ENCODE measurements around the gene C14orf180.
"Not testable (repeated sequence)": the region's sequence is repeated elsewhere in the genome, so short reads cannot be mapped to it uniquely, and the experiment has no call there.

The C14orf180 gene

DNA sequence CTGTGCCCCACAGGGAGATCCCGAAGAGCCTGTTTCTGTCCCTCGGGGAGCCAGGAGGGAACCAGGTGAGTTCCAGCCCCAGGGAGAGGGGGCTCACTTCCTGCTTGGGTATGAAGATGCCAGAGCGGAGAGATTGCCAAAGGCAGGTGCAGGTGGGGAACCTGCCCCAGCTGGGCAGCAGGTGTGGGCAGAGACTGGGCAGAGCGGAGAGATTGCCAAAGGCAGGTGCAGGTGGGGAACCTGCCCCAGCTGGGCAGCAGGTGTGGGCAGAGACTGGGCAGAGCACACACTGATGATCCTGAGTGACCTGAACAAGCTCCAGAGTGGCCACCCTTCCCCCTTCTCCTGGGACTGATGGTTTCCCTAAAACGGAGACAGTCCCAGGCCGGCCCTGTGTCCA is 375 bp downstream of the C14orf180 start:
- DNase-seq: not testable (repeated sequence)

DNA sequence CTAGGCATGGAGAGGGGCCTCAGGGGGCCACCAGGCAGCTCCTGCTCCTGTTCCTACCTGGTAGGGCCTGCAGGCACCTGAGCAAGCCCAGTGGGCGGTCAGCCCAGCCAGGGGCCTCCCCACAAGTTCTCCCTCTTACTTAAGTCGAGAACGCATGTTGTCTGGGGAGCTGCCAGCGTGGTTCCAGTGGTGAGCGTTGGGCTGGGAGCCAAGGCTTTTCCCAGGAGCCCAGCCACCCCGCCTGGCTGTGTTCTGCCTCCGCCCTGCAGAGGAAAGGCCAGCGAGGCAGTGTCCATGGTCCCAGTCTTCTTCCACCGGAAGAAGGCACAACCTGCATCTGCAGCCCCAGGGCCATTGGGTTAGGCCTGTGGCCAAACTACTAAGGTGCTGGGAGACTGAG is 1.4 kb downstream of the C14orf180 start:
- no peak for DNase-seq

DNA sequence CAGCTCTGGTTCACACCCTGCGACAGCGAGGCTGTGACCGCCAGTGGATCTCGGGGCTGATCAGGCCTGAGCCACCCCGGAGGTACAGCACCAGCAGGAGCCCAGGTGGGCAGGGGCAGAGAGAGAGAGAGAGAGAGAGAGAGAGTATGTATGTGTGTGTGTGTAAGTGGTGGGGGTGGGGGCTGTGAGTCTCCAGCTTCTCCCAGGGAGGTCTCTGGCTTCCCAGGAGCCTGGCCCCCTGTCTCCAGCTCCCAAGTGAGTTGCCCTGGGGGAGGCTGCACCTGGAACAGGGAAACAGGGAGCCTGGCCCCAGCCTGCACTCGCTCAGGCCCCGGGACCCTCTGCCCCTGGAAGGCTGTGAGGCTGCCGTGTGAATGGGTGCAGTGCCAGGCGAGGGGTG is 2.0 kb downstream of the C14orf180 start:
- no peak for DNase-seq

DNA sequence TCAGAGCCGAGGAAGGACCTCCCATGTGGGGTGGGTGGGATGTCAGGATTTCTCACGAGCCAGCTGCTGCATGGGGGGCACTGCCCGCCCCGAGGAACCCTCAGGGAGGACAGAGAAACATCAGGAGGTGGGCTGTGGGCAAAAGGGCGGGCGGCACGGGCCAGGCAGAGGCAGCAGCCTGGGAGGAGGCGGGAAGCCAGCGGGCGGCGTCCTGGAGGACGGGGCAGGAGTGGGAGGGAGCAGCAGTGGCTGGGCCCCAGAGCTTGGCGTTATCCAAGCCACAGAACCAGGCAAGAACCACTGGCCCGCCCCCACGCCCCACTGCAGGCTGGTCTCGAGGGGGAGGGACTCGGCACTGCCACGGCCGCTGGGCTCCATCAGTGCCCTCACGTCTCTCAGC is 2.4 kb downstream of the C14orf180 start:
- no peak for DNase-seq

DNA sequence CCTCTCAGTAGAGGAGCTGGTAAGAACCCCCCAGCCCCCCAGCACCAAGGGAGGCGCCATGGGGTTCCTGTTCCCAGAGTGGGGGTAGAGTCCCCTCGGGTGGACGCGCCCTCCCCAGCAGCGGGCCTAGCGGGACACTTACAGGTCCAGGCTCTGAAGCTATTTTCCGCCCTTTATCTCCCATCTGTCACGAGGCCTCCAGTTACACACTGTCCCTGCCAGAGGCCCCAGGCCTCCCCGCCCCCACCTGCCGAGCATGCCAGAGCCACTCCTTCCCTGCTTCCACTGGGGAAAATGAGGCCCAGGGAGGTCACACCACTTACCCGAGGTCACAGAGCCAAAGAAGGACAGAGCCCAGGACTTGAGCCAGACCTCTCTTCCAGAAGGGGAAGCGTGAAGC is 3.1 kb downstream of the C14orf180 start:
- no peak for DNase-seq

DNA sequence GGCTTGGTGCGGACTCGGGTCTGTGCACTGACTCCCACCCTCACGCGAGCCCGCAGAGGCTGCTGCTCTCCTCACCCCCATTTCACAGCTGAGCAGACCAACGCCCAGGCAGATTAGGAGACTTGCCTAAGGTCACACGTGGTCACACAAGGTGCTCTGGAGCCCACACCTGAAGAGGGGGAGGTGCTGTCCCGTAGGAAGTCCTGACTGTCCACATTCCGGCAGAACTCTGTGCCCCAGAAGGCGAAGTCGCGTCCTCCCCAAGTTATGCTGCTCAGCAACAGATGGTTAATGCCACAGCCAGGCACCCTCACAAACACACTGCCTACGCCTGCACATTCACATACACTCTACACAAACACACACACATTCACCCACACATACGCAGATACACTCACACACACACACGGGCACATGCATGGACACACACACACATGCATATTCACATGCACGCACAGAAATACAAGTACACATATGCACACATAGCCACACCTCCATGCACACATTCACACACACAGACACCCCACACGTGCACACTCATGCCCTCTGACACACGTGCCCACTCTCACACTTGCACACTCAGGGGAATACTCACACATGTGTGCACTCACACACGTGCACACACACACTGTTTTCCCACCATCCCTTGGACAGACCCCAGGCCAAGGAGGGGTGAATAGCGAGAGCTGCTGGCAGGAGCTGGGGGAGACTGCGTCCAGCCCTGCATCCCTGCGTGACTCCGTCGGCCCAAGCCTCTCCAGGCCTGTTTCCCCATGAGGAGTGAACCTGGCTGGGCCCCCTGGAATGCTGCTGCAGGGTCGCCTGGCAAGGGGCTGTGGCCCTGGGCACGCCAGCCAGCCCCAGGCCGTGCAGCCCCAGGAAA is 4.1 kb downstream of the C14orf180 start:
- DNase-seq: no peak

DNA sequence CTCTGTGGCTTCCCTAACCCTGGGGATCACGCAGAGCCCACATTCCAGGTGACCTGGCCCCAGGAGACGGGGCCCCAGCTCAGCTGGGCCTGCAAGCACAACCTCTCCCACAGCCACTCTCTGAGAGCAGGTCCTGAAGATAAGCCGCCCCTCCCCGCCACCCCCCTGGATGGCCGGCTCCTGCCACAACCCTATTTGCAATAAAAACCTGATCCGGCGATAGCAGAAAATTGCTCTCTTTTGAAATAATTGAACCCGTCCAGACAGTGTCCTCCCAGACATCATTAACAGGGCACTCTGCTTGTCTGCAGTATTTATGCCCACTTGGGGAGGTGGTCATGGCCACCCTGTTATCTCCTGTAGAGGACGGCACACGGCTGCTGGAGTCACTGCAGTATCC is 5.0 kb downstream of the C14orf180 start:
- no peak for DNase-seq

DNA sequence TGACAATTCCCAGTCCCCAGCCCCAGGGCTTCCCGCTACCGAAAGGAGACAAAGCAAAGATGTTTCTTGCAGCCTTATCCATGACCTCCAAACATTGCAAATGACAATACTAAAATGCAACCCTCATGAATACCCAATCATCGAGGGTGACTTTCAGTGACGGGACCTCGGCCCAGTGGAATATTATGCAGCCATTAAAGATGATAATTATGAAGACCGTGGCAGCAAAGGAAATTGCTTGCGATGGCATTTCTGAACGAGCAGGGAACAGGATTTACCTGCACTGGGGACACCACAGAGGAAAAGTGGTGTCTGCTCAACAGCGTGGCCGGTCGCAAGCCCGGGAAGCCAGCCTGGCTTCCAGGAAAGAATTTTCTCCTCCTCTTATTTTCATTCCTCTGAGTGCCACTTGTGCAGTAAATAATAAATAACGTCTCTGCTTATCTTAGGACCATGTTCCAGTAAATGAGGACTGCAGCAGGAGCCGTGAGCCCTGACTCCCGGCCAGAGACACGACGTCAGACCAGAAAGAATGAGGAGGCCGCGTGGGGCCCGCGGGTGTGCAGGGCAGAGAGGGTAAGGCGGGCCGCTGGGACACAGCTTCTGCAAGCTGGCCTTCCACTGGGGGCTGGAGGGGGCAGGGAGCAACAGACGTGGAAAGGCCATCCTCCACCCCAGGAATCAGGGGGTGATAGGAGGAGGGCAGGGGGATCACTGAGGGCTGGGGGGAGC is 6.6 kb downstream of the C14orf180 start:
- no peak for DNase-seq

DNA sequence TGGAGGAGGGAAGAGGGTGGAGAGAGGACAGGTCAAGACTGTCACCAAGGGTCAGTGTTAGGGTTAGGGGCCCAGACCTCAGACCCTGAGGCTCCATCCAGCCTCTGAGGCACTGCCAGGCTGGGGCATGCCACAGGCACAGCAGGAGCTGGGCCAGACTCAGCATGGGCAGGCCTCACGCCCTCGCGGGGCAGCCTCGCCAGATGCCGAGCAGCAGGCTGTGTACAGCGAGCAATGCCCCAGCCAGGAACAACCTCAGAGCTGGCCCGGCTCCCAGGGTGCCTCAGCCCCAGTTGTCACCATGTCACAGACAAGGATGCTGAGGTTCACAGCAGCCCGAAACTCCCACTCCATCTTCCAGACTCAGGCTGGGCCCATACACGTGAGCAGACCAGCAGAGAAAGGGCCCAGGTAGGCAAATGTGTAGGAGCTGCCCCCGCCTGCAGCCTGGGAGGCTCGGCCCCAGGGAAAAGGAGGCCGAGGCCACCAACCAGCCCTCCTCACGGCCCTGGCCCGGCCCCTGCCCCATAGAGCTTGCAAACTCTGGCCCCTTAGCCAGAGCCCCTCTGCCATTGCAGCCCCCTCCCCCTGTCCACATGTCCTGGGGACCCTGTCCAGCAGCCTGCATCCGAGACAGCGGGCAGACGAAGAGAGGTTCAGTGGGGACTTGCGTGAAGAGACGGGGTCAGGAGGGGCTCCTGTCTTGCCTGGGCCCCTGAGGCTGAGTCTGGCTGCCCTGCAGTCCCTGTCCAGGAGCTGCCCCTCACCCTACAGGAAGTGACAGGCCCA is 7.5 kb downstream of the C14orf180 start:
- no peak for DNase-seq

DNA sequence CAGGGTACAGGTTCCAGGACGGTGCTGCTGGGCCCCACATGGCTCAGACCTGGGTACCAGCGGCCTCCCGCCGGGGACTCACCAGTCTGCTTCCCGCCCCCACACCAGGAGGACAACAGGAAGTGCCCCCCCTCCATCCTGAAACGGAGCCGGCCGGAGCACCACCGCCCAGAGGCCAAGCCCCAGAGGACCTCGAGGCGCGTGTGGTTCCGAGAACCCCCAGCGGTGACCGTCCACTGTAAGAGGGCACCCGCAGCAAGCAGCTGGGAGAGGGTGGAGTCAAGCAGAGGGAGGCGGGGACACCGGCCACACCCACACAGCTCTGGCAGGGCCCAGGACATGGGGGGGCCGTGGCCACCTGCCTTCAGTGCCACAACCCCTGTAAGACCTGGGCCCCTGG is 8.1 kb downstream of the C14orf180 start:
- DNase-seq: no peak

DNA sequence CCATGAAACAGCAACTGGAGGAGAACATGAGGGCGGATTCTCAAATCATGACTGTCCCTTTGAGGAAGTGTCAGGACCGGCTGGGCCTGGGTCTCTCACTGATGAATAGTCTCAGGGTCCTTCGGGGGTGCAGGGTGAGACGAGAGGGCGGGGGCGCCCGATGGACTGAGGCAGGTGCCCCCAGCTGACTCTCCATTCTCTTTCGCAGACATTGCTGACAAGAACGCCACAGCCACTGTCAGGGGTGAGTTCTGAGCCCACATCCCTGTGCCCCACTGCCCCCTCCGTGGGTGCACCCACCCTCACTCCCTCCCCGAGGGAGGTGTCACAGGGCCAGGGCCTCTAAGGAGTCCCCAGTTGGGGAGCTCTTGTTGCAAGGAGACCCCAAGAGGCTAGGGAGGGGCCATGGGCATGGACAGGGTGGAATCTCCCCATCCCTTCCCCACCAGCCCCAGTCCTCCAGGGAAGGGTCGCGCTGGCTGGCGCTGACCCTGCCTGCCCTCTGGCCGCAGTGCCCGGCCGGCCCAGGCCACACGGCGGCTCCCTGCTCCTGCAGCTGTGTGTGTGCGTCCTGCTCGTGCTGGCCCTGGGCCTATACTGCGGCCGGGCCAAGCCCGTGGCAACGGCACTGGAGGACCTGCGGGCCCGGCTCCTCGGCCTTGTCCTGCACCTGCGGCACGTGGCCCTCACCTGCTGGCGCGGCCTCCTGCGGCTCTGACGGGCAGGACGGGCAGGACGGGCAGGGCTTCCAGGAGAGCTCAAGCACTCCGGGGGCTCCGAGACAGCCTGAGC is 8.7 kb downstream of the C14orf180 start:
- DNase-seq: no peak

DNA sequence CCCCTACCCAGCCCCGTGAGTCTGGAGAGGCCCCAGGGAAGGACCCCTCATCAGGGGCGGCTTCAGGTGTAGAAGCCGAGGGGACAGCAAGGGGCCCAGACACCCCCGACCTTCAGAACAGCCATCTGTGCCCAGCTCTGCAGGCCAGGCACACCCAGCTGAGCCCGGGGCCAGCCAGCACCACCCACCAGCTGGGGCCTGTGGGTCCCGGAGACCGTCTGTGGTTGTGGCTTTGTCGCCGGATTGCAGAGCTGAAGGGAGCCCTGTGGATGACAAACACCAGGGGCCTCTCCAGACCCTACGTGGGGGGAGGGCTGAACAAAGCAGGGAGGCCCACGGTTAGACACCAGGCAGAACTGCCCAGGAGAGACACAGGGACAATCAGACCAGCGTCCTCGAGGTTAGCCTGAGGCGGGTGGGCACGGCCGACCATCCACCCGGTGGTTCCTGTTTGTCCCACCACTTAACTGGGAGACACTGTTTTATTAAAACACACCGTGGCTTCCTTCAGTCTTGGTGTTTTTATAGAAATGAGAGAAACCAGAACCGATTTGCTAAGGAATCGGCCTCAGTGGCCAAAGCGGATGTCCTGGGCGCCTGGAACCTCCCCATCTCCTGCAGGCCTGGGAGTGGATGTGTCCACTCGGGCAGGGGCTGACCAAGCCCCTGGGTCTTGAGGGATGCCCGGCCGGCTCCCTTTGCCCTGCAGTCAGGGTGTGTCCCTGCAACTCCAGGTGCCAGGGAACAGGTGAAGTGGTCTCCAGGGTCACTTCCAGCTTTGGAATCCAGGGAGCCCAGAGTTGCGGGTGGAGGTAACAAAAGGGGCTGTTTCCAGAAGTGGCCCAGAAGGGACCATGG is 10.0 kb downstream of the C14orf180 start:
- no peak for DNase-seq

DNA sequence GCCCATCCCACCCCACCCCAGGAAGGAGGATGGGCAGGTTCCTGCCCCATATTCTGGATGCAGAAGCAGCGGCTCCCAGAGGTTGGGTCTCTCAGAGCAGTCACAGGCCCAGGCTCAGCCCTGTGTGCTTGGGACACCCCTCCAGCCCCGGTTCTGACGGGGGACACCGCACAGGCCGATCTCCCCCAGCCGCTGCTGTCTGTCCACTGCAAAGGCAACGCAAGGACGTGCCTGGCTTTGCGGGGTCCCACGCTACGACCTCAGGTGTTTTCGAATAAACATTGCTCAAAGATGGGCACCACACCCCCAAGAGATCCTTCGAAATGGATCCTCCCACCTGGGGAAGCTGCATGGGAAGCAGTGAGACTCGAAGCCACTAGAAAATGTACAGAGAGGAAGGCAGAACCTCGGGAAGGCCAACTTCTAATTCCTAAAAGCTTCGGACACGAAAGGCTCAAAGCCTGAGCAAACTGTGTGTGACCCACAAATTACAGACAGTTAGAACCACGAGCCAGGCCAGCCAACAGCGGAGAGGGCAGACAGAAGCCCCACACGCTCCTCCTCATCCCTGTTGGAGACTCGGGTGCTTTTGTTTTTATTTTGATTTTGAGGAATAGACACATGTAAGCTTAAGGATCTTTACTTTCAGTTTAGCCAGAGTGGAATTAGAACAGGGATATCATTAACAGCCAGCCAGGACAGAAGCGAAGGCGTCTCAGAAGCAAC is 10.8 kb downstream of the C14orf180 start:
- no peak for DNase-seq

DNA sequence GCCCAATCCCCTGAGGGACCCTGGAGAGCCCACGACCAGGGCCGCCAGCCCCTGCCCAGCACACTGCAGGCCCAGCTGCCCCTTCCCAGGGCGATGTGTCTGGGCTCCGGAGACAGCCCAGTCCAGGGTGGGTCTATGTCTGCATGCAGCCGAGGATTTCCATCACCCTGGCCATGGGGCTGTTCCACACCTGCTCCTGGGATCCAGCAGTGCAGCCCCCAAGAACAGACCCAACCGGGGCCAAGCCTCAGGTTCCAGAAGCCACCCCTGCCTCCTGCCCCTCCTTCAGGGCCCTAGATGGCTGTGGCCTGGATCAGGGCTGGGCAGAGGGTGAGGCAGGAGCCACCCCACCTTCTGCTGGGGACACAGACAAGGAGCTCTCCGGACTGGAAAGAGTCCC is 11.5 kb downstream of the C14orf180 start:
- DNase-seq: no peak

DNA sequence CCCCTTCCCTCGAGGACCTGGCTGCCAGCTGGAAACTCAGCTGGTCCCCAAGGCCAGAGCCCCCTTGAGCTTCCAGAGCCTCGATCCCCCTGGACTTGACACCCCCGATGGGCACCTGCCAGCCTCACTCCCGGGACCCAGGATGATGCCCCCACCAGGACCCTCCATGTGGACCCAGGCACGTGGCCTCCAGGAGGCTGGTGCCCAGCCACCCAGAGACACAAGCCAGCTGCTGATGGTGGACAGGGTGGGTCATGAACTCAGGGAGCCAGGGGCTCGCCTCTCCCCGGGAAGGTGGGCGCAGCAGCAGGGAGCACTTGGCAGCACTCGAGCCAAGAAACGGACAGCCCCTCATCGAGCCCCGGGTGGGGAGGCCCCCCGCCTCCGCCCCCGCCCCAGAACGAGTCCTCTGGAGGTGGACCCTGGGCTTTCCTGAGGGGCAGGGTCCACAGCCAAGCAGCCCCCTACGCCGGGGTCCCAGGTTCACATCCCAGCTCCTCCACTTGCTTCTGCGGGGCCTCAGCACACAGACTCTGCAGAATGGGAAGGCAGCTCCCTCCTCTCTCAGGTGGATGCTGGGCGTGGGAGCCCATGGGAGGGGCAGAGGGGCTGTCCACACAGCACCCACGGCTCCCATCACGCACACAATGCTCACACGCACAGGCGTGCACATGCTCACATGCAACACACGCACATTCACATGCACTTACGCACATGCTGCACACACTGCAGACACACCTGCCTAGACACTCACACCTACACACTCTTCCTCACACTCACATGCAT is 12.1 kb downstream of the C14orf180 start:
- DNase-seq: no peak

DNA sequence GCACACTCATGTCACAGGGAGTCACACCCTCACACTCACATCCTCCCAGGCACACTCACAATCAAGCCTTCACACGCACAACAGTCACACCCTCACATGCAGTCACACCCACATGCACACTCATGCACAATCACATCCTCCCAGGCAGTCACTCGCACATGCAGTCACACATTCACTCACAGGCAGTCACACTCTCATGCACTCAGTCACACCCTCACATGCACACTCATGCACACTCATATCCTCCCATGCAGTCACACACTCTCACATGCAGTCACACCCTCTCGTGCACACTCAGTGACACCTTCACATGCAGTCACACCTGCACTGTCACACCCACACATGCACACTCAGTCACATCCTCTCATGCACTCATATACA is 12.7 kb downstream of the C14orf180 start:
- DNase-seq: no peak

DNA sequence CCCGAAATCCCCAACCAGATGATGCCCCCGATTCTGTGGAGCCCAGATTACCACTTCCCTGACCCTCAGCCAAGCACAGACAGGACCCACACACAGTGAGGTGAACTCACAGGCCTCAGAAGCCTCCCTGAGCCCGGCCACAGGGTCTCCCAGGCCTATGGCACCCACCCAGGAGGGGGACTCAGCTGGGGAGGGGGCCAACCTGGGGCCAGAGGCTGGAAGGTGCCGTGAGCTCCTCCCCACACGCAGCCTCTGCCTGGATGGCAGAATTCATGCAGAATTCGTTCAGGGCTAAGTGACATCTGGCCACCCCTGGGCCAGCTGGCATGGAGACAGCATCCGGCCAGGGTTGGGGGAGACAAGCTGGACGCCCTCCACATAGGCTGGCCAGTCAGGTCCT is 13.2 kb downstream of the C14orf180 start:
- no peak for DNase-seq

DNA sequence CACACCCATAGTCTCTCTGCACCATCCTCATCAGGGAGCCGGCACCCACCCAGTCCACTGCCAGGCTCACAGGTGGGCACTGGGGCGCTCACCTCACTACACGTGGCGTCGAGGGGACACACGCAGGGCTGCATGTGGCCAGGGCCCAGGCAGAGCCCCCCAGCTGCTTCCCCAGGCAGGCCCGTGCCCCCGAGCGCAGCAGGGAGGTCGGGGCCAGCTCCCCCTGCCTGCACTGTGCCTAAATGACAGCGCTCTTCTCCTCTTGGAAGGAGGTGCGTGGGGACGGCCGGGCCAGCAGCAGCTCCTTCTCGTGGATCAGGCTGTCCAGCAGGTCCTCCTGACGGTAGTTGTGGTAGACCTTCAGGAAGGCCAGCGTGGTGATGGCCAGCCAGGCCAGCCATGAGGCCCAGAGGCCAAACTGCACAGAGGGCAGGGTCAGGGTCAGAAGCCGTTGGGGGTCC is 13.7 kb downstream of the C14orf180 start:
- DNase-seq: no peak

DNA sequence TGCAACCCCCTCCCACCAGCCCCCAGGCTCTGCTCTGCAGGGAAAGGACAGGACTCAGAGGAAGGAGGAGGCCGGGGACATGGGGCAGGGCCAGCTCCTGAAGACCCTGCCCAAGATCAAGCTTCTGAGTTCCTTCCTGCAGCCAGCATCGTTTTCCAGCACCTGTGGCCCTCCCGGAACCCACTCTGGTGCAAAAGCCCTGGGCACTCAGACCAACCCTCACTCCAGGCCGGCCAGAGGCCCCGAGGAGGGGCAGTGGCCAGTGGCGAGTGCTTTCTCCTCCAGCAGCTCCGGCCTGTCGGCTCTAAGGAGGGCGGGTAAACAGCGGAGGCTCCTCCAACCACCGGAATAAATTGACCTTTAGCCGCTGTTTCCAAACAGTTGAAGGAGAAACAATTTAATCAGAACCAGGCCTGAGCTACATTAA is 14.2 kb downstream of the C14orf180 start:
- DNase-seq: no peak
